Thoracic aorta (tissue), 2 donors: ENCODE results near the gene ANKRD13A. TPM values are rescaled to one million over a fixed set of nuclear protein-coding genes. Genes with fewer than 3 reads are reported as not detected.

Experiments used
- ATAC-seq: fragments of 150-250 bp; one replicate; pipeline ENCODE4 v1.8.0; 2017; ENCODE audit warnings: low read depth; ENCODE audit not compliant: insufficient number of reproducible peaks, low FRiP score
- DNase-seq: peaks from one replicate; pipeline ENCODE4 v3.0.0-alpha.2; 2020; ENCODE audit warnings: low spot score
- H3K27ac ChIP-seq, 2 donors: fragments of 200-600 bp; sonication (generic); 1 replicate in 1 of 2; 2 replicates in 1 of 2; pipeline ENCODE4 v1.5.1; 2016; ENCODE audit warnings: mild to moderate bottlenecking in 2 of 2, moderate library complexity in 2 of 2
- H3K27me3 ChIP-seq: fragments of 200-600 bp; sonication (generic); replicated peaks from 2 replicates; pipeline ENCODE4 v1.6.0; 2016; ENCODE audit warnings: mild to moderate bottlenecking; ENCODE audit not compliant: insufficient read depth
- H3K36me3 ChIP-seq: fragments of 200-600 bp; sonication (generic); one replicate; pipeline ENCODE4 v1.5.1; 2016
- H3K4me1 ChIP-seq, 2 donors: fragments of 200-600 bp; sonication (generic); 1 replicate in 1 of 2; 2 replicates in 1 of 2; pipeline versions ENCODE4 v1.5.1 to v1.6.0; 2016; ENCODE audit warnings: low read depth in 2 of 2, mild to moderate bottlenecking in 1 of 2; ENCODE audit not compliant: control insufficient read depth in 1 of 2
- H3K4me3 ChIP-seq: fragments of 200-600 bp; sonication (generic); 2 replicates; pipeline ENCODE4 v1.5.1; 2016; ENCODE audit warnings: mild to moderate bottlenecking
- H3K9me3 ChIP-seq: fragments of 200-600 bp; sonication (generic); 2 replicates; pipeline ENCODE4 v1.5.1; 2016
- CTCF ChIP-seq: fragments of 200-600 bp; sonication (generic); IDR thresholded peaks from one replicate; pipeline ENCODE4 v1.5.1; 2019; ENCODE audit warnings: antibody characterized with exemption
- total RNA-seq, 2 donors: library from RNA; depleted of rRNA; stranded (reverse); fragments of >200 nt; gene quantifications; one replicate each; pipeline versions ENCODE4 v1.1.0 to v1.2.3, GENCODE V29; 2016

The ANKRD13A gene
- total RNA-seq, 2 donors from 2014 or later = 69.1 to 83.7 TPM

- no peak overlapping the region for H3K4me3 ChIP-seq
- H3K27me3 ChIP-seq = no peaks in the 10 kb centered on the region
- DNase-seq = no peak
- H3K4me1 ChIP-seq = peaks cover 0 to 8% of the 10 kb centered on the region in 2 donors
- peaks cover 10% of the 10 kb centered on the region for H3K36me3 ChIP-seq
- ATAC-seq = no peak
- no peaks in the 10 kb centered on the region for H3K9me3 ChIP-seq
- no peak for TF ChIP-seq CTCF
- H3K27ac ChIP-seq = no peak overlapping the region
These were observed 13.4 kb downstream of the ANKRD13A start for GRCh38 chr12:110012659-110013058.

- ATAC-seq = no peak
- H3K27ac ChIP-seq = no peak overlapping the region
- TF ChIP-seq CTCF = no peak
- no peak overlapping the region for H3K4me3 ChIP-seq
- H3K27me3 ChIP-seq = no peaks in the 10 kb centered on the region
- peaks cover 0 to 8% of the 10 kb centered on the region in 2 donors for H3K4me1 ChIP-seq
- peaks cover 22% of the 10 kb centered on the region for H3K36me3 ChIP-seq
- H3K9me3 ChIP-seq = no peaks in the 10 kb centered on the region
- no peak for DNase-seq
These were observed 15.9 kb downstream of the ANKRD13A start for GRCh38 chr12:110015132-110015531.

- TF ChIP-seq CTCF = no peak
- Histone ChIP-seq H3K36me3 (peaks cover 22% of the 10 kb centered on the region), H3K27ac (no peak overlapping the region)
These were observed 21.7 kb downstream of the ANKRD13A start for GRCh38 chr12:110020956-110021355.

GRCh38 chr12:110023059-110023980, 24.1 kb downstream of the ANKRD13A start:
- ATAC-seq (no peak), DNase-seq (no peak)
- Histone ChIP-seq H3K36me3 (peaks cover 23% of the 10 kb centered on the region), H3K9me3 (no peaks in the 10 kb centered on the region), H3K4me1 (peaks cover 21 to 27% of the 10 kb centered on the region in 2 donors), H3K27me3 (no peaks in the 10 kb centered on the region), H3K27ac (peak overlapping the region; percentile 50 to 55), H3K4me3 (no peak overlapping the region)
- TF ChIP-seq CTCF = no peak

More at GRCh38 chr12:110020956-110021355, 21.7 kb downstream of the ANKRD13A start:
- H3K4me3 ChIP-seq = no peak overlapping the region
- no peak for ATAC-seq
- H3K4me1 ChIP-seq = peaks cover 21 to 27% of the 10 kb centered on the region in 2 donors
- no peak for DNase-seq
- no peaks in the 10 kb centered on the region for H3K27me3 ChIP-seq
- no peaks in the 10 kb centered on the region for H3K9me3 ChIP-seq

- DNase-seq (no peak), ATAC-seq (no peak)
- peaks cover 20% of the 10 kb centered on the region for H3K36me3 ChIP-seq
- no peaks in the 10 kb centered on the region for H3K9me3 ChIP-seq
- peak overlapping the region; percentile 55 to 60 for H3K27ac ChIP-seq
- H3K4me3 ChIP-seq = no peak overlapping the region
- no peak for TF ChIP-seq CTCF
- no peaks in the 10 kb centered on the region for H3K27me3 ChIP-seq
- peaks cover 21 to 27% of the 10 kb centered on the region in 2 donors for H3K4me1 ChIP-seq
These were observed 24.8 kb downstream of the ANKRD13A start for GRCh38 chr12:110024051-110024450.
